Caco-2 (cell line): Measurements from ENCODE around the gene DPAGT1. TPM values are rescaled to one million over a fixed set of nuclear protein-coding genes. Genes with fewer than 3 reads are reported as not detected.

Experiments used
- BruUV-seq: library from RNA; stranded (reverse); fragments of 400-500 nt; replicated peaks from 2 replicates; lab custom pipeline; 2021; lab: Mats Ljungman, UMichigan
- CTCF ChIA-PET: fragments of 300-600 bp; sonication (Branson Sonifier 250); formaldehyde crosslinking; loops from one replicate; lab custom pipeline; 2022; ENCODE audit warnings: antibody characterized with exemption; lab: Charles Lee
- POLR2A ChIA-PET: fragments of 300-600 bp; sonication (Branson Sonifier 250); formaldehyde crosslinking; loops from one replicate; lab custom pipeline; 2022; ENCODE audit warnings: antibody characterized with exemption; lab: Charles Lee
- DNase-seq, 2 experiments: peaks; one replicate each; pipeline versions ENCODE4 v3.0.0 to v3.0.0-alpha.2; 2020 to 2022
- H3K27me3 ChIP-seq: replicated peaks from 2 replicates; pipeline ENCODE4 v1.6.0; 2011; ENCODE audit warnings: low read length; ENCODE audit not compliant: control insufficient read depth, insufficient read depth
- H3K36me3 ChIP-seq: 2 replicates; pipeline ENCODE4 v1.5.1; 2011; ENCODE audit warnings: low read length; ENCODE audit not compliant: control insufficient read depth, insufficient read depth
- H3K4me1 ChIP-seq: fragments of 250-450 bp; sonication (Bioruptor Pico); 2 replicates; pipeline ENCODE4 v1.5.1; 2020; ENCODE audit warnings: mild to moderate bottlenecking
- H3K4me3 ChIP-seq: 2 replicates; pipeline ENCODE4 v1.5.1; 2011; ENCODE audit warnings: low read depth, mild to moderate bottlenecking, control low read depth, low read length
- H3K9me3 ChIP-seq: fragments of 250-450 bp; sonication (Bioruptor Pico); 2 replicates; pipeline ENCODE4 v1.5.1; 2020; ENCODE audit warnings: mild to moderate bottlenecking, moderate library complexity
- H3K27ac Mint-ChIP-seq: one replicate; pipeline ENCODE4 v1.8.0; 2022; ENCODE audit warnings: mixed read lengths; ENCODE audit not compliant: unreplicated experiment
- H3K27me3 Mint-ChIP-seq: one replicate; pipeline ENCODE4 v1.8.0; 2022; ENCODE audit warnings: mixed read lengths; ENCODE audit not compliant: insufficient read depth, unreplicated experiment
- H3K36me3 Mint-ChIP-seq: one replicate; pipeline ENCODE4 v1.8.0; 2022; ENCODE audit warnings: mild to moderate bottlenecking, mixed read lengths; ENCODE audit not compliant: insufficient read depth, unreplicated experiment
- H3K4me1 Mint-ChIP-seq: one replicate; pipeline ENCODE4 v1.8.0; 2022; ENCODE audit warnings: low read depth, mixed read lengths; ENCODE audit not compliant: unreplicated experiment
- H3K4me3 Mint-ChIP-seq: one replicate; pipeline ENCODE4 v1.8.0; 2022; ENCODE audit warnings: mild to moderate bottlenecking, moderate library complexity, mixed read lengths; ENCODE audit not compliant: unreplicated experiment
- H3K9me3 Mint-ChIP-seq: one replicate; pipeline ENCODE4 v1.8.0; 2022; ENCODE audit warnings: mixed read lengths; ENCODE audit not compliant: unreplicated experiment
- CTCF ChIP-seq, 2 experiments: fragments of 200-600 bp in 1 of 2; IDR thresholded peaks; 1 replicate in 1 of 2; 2 replicates in 1 of 2; pipeline versions ENCODE4 v1.5.1 to v1.8.0; 2011 to 2022; ENCODE audit warnings: antibody characterized with exemption in 1 of 2, control low read depth in 1 of 2, inconsistent platforms in 1 of 2, low read depth in 1 of 2, low read length in 1 of 2, mild to moderate bottlenecking in 1 of 2, moderate library complexity in 1 of 2; ENCODE audit not compliant: insufficient read depth in 1 of 2, severe bottlenecking in 1 of 2, unreplicated experiment in 1 of 2
- intact Hi-C: fragments of 100-400 bp; cut with micrococcal nuclease; formaldehyde crosslinking; loops from one replicate; pipeline ENCODE4 v1.10.0; 2022; ENCODE audit not compliant: unreplicated experiment
- total RNA-seq: library from RNA; stranded (reverse); gene quantifications from 2 replicates; pipeline ENCODE4 v1.2.3, GENCODE V29; 2022

Gene DPAGT1
- total RNA-seq, 1 experiment from 2014 or later = 117 TPM

GRCh38 chr11:119109843-119110242, 8.2 kb upstream of the DPAGT1 start:
- no peak overlapping the region for H3K4me3 Mint-ChIP-seq
- CTCF ChIA-PET = interaction anchor here (0.6 to 0.8 kb wide), 2 partner anchors 87 to 259 kb away, joined by 3 to 6 read pairs; no protein-coding TSS in a partner anchor
- 0 out of 2 replicates have a peak, but pooled peaks cover 2% of the 10 kb centered on the region for H3K36me3 ChIP-seq

GRCh38 chr11:119108857-119109221, 7.2 kb upstream of the DPAGT1 start:
- Mint-ChIP-seq H3K4me1 (peaks cover 25% of the 10 kb centered on the region), H3K9me3 (no peaks in the 10 kb centered on the region), H3K4me3 (peak overlapping the region; percentile 79), H3K27ac (peak overlapping the region; percentile 27), H3K27me3 (no peaks in the 10 kb centered on the region), H3K36me3 (peaks cover 34% of the 10 kb centered on the region)
- H3K4me3 ChIP-seq = no peak overlapping the region
- BruUV-seq = no TSS peak
- DNase-seq = no peak
- CTCF ChIA-PET = interaction anchor here (1.1 kb wide), 1 partner anchor 97 kb away, joined by 3 read pairs; the partner anchor contains the start of gene CBL
- intact Hi-C loops = no loop called here
- POLR2A ChIA-PET = interaction anchor here (1.4 to 1.6 kb wide), 2 partner anchors 13 kb away, joined by 4 to 16 read pairs; partner anchors contain the start of gene HINFP
- TF ChIP-seq CTCF (IDR thresholded peaks at IDR 0.05; ENCODE audit: insufficient read depth in 1 of 2, low read depth in 1 of 2, low read length in 1 of 2, severe bottlenecking in 1 of 2, unreplicated experiment in 1 of 2) = no peak
- H3K36me3 ChIP-seq = 0 out of 2 replicates have a peak, but pooled peaks cover 2% of the 10 kb centered on the region
- peaks cover 21% of the 10 kb centered on the region for H3K4me1 ChIP-seq
- H3K27me3 ChIP-seq = no peaks in the 10 kb centered on the region
- H3K9me3 ChIP-seq = no peaks in the 10 kb centered on the region

More at GRCh38 chr11:119109843-119110242, 8.2 kb upstream of the DPAGT1 start:
- H3K27ac Mint-ChIP-seq = no peak overlapping the region
- no peak overlapping the region for H3K4me3 ChIP-seq
- H3K9me3 Mint-ChIP-seq = no peaks in the 10 kb centered on the region
- H3K9me3 ChIP-seq = no peaks in the 10 kb centered on the region
- peaks cover 21% of the 10 kb centered on the region for H3K4me1 ChIP-seq
- no peak for TF ChIP-seq CTCF (IDR thresholded peaks at IDR 0.05; ENCODE audit: insufficient read depth in 1 of 2, low read depth in 1 of 2, low read length in 1 of 2, severe bottlenecking in 1 of 2, unreplicated experiment in 1 of 2)
- peaks cover 25% of the 10 kb centered on the region for H3K4me1 Mint-ChIP-seq
- intact Hi-C loops = no loop called here
- no TSS peak for BruUV-seq
- H3K27me3 Mint-ChIP-seq = no peaks in the 10 kb centered on the region
- no peak for DNase-seq
- no peaks in the 10 kb centered on the region for H3K27me3 ChIP-seq
- peaks cover 34% of the 10 kb centered on the region for H3K36me3 Mint-ChIP-seq
- POLR2A ChIA-PET = interaction anchor here (0.5 to 1.4 kb wide), 2 partner anchors 8 to 14 kb away, joined by 3 to 4 read pairs; partner anchors contain the start of gene DPAGT1

GRCh38 chr11:119108146-119108856, 6.6 kb upstream of the DPAGT1 start:
- no TSS peak for BruUV-seq
- Histone ChIP-seq H3K4me3 (peak overlapping the region; percentile 85), H3K9me3 (no peaks in the 10 kb centered on the region), H3K27me3 (no peaks in the 10 kb centered on the region), H3K36me3 (0 out of 2 replicates have a peak, but pooled peaks cover 2% of the 10 kb centered on the region), H3K4me1 (peaks cover 24% of the 10 kb centered on the region)
- CTCF ChIA-PET = interaction anchor here (0.6 to 1.8 kb wide), 3 partner anchors 82 to 98 kb away, joined by 3 to 4 read pairs (median 3); partner anchors contain the start of gene CBL
- H3K4me1 Mint-ChIP-seq = peaks cover 25% of the 10 kb centered on the region
- no peak for TF ChIP-seq CTCF (IDR thresholded peaks at IDR 0.05; ENCODE audit: insufficient read depth in 1 of 2, low read depth in 1 of 2, low read length in 1 of 2, severe bottlenecking in 1 of 2, unreplicated experiment in 1 of 2)
- no peaks in the 10 kb centered on the region for H3K9me3 Mint-ChIP-seq
- no peaks in the 10 kb centered on the region for H3K27me3 Mint-ChIP-seq
- H3K4me3 Mint-ChIP-seq = peak overlapping the region; percentile 79
- H3K27ac Mint-ChIP-seq = peak overlapping the region; percentile 27
- POLR2A ChIA-PET = interaction anchor here (1.4 to 1.6 kb wide), 2 partner anchors 13 kb away, joined by 4 to 16 read pairs; partner anchors contain the start of gene HINFP
- intact Hi-C loops = no loop called here
- DNase-seq = peak; percentile 77 to 79
- H3K36me3 Mint-ChIP-seq = peaks cover 34% of the 10 kb centered on the region
